ENCODE results near the gene HHAT.
"Not testable (repeated sequence)": the region's sequence is repeated elsewhere in the genome, so short reads cannot be mapped to it uniquely, and the experiment has no call there.

HHAT gene

DNA sequence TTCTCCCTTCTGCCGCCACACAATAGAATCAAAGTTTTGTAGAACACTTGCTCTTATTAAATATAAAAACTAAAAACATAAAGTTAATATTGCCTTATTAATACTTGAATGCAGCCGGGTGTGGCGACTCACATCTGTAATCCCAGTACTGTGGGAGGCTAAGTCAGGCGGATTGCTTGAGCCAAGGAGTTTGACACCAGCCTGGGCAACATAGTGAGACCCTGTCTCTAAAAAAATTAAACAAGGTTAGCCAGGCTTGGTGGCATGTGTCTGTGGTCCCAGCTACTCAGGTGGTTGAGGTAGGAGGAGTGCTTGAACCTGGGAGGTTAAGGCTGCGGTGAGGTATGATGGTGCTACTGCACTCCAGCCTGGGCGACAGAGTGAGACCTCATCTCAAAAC lies 13.2 kb upstream of the HHAT start:
- DNase-seq, result no peak

GRCh38 chr1:210321131-210321530 lies 7.6 kb upstream of the HHAT start:
- DNase-seq, result no peak

DNA sequence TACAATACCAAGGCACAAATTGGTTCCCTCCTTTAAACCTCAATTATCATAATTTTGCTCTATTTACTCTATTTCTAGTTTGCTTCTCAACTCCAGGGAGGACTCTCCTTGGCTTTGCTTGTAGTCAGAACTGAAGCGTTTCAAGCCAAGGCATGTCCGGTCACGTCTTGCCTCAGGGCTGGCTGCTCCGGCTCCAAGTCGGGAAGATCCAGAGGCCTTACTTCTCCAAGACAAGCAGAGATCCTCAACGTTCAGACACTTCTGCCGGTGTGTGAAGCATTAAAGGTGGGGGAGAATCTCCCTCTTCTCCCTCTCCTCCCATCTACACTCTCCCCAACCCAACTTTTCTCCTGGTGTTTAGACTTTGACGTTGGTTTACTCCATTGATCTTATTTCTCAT lies 7.2 kb upstream of the HHAT start:
- DNase-seq, result no peak

GRCh38 chr1:210323957-210324356 lies 4.7 kb upstream of the HHAT start:
- no peak for DNase-seq

DNA sequence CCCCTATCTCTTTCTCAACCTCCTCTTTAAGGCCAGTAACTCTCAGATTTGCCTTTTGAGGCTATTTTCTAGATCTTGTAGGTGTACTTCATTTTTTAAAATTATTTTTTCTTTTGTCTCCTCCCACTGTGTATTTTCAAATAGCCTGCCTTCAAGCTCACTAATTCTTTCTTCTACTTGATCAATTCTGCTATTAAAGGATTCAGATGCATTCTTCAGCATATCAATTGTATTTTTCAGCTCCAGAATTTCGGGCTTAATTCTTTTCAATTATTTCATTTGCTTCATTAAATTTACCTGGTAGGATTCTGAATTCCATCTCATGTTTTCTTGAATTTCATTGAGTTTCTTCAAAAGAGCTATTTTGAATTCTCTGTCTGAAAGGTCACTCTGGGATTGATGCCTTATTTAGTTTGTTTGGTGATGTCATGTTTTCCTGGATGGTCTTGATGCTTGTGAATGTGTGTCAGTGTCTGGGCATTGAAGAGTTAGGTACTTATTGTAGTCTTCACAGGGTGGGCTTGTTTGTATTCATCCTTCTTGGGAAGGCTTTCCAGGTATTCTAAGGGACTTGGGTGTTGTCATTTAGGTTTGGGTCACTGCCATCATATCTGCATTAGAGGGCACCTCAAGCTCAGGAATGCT lies 3.6 kb upstream of the HHAT start:
- no peak for DNase-seq

GRCh38 chr1:210328032-210328745 lies 513 bp upstream of the HHAT start:
- DNase-seq, result peak in 2 of 14 donors; percentile 1 to 58

DNA sequence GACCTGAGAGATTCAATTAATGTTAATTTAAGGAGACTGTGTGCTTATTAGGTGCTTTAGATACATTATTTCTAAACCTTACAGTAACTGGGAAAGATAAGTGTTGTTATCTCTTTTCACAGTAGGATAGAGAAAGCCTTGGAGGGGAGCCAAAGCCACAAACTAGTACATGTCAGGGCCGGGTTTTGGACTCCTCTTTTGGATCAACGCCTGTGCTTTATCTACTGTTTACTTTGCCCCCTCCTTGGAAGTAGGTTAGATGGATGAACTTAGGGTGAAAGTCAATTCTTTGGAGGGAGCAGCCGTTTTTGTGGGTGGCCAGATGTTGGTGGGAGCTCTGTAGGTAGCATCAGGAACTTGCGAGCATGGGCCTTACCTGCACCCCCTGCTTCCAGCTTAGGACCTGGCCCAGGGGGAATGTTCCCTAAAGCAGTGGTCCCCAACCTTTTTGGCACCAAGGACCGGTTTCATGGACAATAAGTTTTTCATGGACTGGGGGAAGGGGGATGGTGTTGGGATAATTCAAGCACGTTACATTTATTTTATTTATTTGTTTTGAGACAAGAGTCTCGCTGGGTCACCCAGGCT lies 1.7 kb downstream of the HHAT start:
- DNase-seq, result no peak

DNA sequence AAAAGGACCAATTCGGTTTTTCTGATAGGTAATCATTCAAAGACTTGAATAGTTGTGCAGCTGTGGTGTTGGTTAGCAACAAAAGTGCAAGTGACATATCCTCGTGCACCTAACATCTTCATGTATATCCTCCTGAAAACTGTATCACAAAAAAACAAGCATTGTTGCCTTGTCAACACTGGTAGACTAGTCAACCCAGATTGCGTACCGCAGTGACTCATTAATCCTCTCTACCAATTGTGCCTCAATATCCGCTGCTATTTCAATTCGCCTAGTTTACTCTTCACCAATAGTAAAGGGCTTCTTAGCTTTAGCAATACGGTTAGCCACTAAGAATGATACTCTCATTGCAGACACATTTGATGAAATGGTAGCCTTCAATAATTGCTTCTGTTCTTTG lies 3.5 kb downstream of the HHAT start:
- DNase-seq, result no peak

DNA sequence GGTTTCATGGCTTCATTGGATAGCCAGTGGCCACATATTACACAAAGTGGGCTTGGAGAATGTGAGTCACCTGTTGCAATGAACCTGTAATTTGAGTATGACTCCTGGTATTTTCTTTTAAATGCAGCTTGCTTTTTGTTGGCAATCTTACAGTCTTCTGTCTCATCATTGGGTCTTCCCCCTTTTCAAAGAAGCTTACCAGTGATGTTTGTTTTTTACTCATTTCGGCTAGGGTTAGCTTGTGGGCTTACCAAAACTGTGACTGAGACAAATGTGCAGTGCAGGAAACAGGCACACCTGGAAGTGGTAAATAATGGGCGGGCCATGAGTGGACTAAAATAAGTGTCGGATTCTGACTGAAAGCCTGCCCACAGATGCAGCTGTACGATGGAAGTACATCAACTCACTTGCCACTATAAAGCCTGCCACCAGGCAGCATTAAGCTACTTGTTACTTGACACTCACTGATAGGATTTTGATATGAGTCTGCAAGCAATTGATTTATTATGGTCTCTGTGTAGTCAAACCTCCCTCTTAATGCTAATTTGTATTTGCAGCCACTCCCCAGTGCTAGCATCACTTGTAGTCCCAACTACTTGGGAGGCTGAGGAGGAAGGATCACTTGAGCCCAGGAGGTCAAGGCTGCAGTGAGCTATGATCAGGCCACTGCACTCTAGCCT lies 4.2 kb downstream of the HHAT start:
- no peak for DNase-seq

- DNase-seq, result no peak
Observed at GRCh38 chr1:210335001-210335400, 6.3 kb downstream of the HHAT start.

- no peak for DNase-seq
Observed at GRCh38 chr1:210336362-210336761, 7.7 kb downstream of the HHAT start.

DNA sequence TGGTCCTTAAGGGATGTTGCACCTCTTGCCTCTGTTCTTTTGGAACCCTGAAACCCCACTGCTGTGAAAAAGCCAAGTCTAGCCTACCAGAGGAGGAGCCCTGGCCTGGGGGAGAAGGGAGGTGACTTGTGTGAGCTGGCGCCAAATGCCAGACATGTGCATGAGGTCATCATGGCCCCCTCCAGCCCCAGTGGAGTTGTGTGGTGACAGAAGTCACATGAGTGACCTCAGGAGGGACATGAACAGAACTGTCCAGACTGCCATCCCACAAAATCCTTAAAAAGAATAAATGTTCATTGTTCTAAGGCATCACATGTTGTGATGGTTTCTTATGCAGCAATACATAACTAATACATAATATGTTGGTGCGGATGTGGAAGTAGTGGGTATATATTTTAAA lies 10.8 kb downstream of the HHAT start:
- no peak for DNase-seq

GRCh38 chr1:210340311-210340710 lies 11.6 kb downstream of the HHAT start:
- DNase-seq, result no peak

- no peak for DNase-seq
Observed at GRCh38 chr1:210340841-210341240, 12.1 kb downstream of the HHAT start.

DNA sequence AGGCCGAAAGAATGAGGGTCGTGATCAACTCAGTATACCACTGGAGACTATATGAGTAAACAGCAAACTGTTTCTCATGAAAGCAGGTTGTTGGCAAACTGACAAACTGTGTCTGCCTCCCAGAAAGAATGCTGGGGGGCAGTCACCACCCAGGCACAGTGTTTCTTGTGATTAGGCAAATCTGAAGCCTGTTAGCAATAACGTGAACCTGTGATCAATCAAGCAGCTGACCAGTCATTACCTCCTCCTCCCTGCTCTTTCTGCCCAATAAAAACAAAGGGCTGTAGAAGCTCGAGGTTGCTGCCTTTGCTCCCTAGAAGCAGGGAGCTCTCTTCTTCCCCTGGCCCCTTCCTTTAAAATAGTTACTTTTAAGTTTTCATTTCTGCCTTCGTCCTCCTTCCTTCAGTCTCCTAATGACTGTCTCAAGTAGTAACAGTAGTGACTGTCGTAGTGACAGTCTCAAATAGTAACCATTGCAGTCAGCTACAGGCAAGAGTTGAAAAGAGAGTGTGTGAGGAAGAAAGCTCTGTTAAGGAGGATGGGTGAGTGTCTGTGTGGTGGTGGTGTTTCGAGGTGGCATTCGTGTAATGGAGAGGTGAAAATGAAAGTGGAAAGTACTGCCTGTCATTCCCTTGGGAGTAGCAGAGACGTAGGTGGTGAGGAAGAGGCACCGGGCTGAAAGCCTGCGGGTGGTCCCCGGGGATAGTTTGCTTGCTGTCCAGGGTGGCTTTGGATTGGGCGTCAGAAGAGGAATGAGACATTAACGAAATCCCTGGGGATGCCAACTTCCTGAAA lies 14.5 kb downstream of the HHAT start:
- no peak for DNase-seq

DNA sequence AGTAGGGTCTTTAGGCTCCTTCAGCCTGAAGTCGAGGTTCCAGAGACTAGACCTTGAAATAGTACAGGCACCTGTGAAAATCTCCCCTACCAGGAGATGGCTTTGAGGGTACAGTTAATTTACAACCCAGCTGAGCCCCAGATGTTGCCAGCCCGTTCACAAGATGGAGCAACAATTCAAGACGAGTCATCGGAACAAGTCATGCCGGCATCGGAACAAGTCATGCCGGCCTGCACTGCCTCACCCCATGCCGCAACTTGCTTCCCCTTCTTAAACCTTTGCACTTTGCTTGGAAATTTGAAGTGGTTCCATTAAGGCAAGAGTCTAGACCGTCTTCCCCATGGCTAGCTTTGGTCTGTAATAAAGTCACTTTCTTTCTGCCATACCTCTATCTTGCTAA lies 16.0 kb downstream of the HHAT start:
- DNase-seq, result no peak

GRCh38 chr1:210347112-210347511 lies 18.4 kb downstream of the HHAT start:
- DNase-seq, result no peak

GRCh38 chr1:210351496-210351895 lies 22.8 kb downstream of the HHAT start:
- no peak for DNase-seq

GRCh38 chr1:210352575-210352974 lies 23.9 kb downstream of the HHAT start:
- no peak for DNase-seq

DNA sequence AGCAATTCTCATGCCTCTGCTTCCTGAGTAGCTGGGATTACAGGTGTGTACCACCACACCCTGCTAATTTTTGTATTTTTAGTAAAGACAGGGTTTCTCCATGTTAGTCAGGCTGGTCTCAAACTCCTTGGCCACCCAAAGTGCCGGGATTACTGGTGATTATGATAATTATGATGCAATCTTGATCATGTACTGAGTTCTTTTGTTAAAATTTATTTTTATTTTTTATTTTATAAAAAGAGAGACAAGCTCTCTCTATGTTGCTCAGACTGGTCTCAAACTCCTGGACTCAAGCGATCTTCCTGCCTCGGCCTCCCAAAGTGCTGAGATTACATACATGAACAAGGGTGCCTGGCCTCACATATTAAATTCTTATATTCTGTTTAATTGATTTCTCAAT lies 25.6 kb downstream of the HHAT start:
- DNase-seq, result not testable (repeated sequence)

DNA sequence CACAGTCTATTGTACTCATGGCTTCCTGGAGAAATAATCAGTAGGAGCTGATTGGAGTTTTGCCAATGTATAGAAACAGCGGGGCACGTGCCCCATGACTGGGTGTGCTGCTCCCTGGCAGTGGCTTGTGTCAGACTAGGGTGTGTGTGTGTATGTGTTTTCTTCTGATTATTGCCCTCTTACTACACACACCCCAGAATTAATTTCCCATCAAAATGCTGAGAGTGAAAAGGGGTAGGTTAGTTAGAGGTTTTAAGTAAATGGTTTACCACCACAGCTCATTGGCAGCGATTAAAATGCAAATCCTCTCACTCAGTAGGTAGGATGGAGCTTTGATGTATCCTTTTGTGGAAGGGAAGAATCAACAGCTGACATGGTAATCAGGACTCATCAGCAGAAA lies 29.9 kb downstream of the HHAT start:
- DNase-seq, result no peak

DNA sequence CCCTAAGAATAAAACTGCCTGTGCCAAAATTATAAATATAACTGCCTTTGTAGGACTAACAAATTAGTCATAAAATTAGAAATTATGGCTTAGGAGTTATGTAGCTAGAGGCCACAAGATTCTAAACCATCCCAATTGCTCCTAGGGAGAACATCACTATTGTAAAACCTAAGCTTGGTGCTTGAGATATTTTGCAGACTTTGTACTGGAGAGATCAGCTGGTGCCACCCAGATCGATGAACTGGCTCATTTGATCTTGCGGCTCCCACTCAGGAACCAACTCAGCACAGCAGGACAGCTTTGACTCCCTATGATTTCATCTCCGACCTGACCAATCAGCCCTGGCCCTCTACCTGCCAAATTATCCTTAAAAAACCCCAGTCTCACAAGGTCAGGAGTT lies 30.6 kb downstream of the HHAT start:
- no peak for DNase-seq

Data from C1 segment of cervical spinal cord (tissue), 14 donors.